Neuronal stem cell (in vitro differentiated cells): ENCODE measurements around the gene LUZP2.

Source experiments
- DNase-seq: peaks from one replicate; pipeline ENCODE4 v3.0.0-alpha.2; 2013; ENCODE audit warnings: low spot score
- H2AFZ ChIP-seq: one replicate; pipeline ENCODE4 v1.6.1; 2013; ENCODE audit warnings: mild to moderate bottlenecking, low read length, inconsistent platforms
- H2AK5ac ChIP-seq: 2 replicates; pipeline ENCODE4 v1.6.1; 2013; ENCODE audit warnings: low read depth, mild to moderate bottlenecking, inconsistent platforms, low read length, moderate library complexity, mixed read lengths
- H2BK120ac ChIP-seq: 2 replicates; pipeline ENCODE4 v1.6.1; 2013; ENCODE audit warnings: low read depth, mild to moderate bottlenecking, inconsistent platforms, low read length, moderate library complexity, mixed read lengths
- H2BK12ac ChIP-seq: one replicate; pipeline ENCODE4 v1.6.1; 2013; ENCODE audit warnings: low read length, inconsistent platforms
- H2BK15ac ChIP-seq: 2 replicates; pipeline ENCODE4 v1.6.1; 2013; ENCODE audit warnings: mild to moderate bottlenecking, low read length, inconsistent platforms, mixed read lengths
- H2BK5ac ChIP-seq: one replicate; pipeline ENCODE4 v1.6.1; 2013; ENCODE audit warnings: inconsistent platforms, mild to moderate bottlenecking, low read length, moderate library complexity
- H3K14ac ChIP-seq: one replicate; pipeline ENCODE4 v1.6.1; 2013; ENCODE audit warnings: low read length, inconsistent platforms
- H3K18ac ChIP-seq: 2 replicates; pipeline ENCODE4 v1.6.1; 2013; ENCODE audit warnings: low read length, inconsistent platforms
- H3K23ac ChIP-seq: 2 replicates; pipeline ENCODE4 v1.6.1; 2013; ENCODE audit warnings: low read depth, mild to moderate bottlenecking, mixed read lengths, low read length, inconsistent platforms; ENCODE audit not compliant: poor library complexity
- H3K27ac ChIP-seq: replicated peaks from 3 replicates; pipeline ENCODE4 v1.5.1; 2013; ENCODE audit warnings: low read length, inconsistent platforms
- H3K27me3 ChIP-seq, 3 experiments: 2 replicates each; pipeline ENCODE4 v1.6.1; 2013; ENCODE audit warnings: low read length in 3 of 3, mild to moderate bottlenecking in 2 of 3, inconsistent platforms in 1 of 3, low read depth in 1 of 3, mixed read lengths in 1 of 3, moderate library complexity in 1 of 3; ENCODE audit not compliant: control insufficient read depth in 3 of 3, insufficient read depth in 3 of 3
- H3K36me3 ChIP-seq, 2 donors: replicated peaks in 1 of 2; 2 replicates each; pipeline ENCODE4 v1.6.1; 2013; ENCODE audit warnings: low read length in 2 of 2; ENCODE audit not compliant: control insufficient read depth in 2 of 2, insufficient read depth in 2 of 2
- H3K4ac ChIP-seq: 2 replicates; pipeline ENCODE4 v1.6.1; 2013; ENCODE audit warnings: inconsistent platforms, mild to moderate bottlenecking, low read length, moderate library complexity
- H3K4me1 ChIP-seq, 2 donors: 1 replicate in 1 of 2; 2 replicates in 1 of 2; pipeline ENCODE4 v1.6.1; 2013; ENCODE audit warnings: low read length in 2 of 2, low read depth in 1 of 2; ENCODE audit not compliant: control insufficient read depth in 2 of 2, insufficient read depth in 1 of 2
- H3K4me2 ChIP-seq: one replicate; pipeline ENCODE4 v1.6.1; 2013; ENCODE audit warnings: mild to moderate bottlenecking, low read length, inconsistent platforms; ENCODE audit not compliant: insufficient read depth, poor library complexity, severe bottlenecking
- H3K4me3 ChIP-seq, 2 donors: 2 replicates each; pipeline ENCODE4 v1.5.1; 2013; ENCODE audit warnings: low read length in 2 of 2, mild to moderate bottlenecking in 2 of 2, inconsistent platforms in 1 of 2, moderate library complexity in 1 of 2
- H3K79me1 ChIP-seq: one replicate; pipeline ENCODE4 v1.6.1; 2013; ENCODE audit warnings: low read depth, mild to moderate bottlenecking, inconsistent platforms, low read length, moderate library complexity
- H3K9ac ChIP-seq: one replicate; pipeline ENCODE4 v1.6.1; 2013; ENCODE audit warnings: mild to moderate bottlenecking, low read depth, low read length, inconsistent platforms; ENCODE audit not compliant: poor library complexity
- H3K9me3 ChIP-seq, 2 donors: replicated peaks in 1 of 2; 2 replicates each; pipeline versions ENCODE3 to v1.6.1; 2013; ENCODE audit warnings: low read length in 2 of 2, mild to moderate bottlenecking in 2 of 2, inconsistent platforms in 1 of 2, low read depth in 1 of 2, mixed read lengths in 1 of 2, moderate library complexity in 1 of 2; ENCODE audit not compliant: control insufficient read depth in 2 of 2, insufficient read depth in 1 of 2
- H4K8ac ChIP-seq: one replicate; pipeline ENCODE4 v1.6.1; 2013; ENCODE audit warnings: low read depth, mild to moderate bottlenecking, inconsistent platforms, low read length, moderate library complexity
- H4K91ac ChIP-seq: one replicate; pipeline ENCODE4 v1.6.1; 2013; ENCODE audit warnings: low read length, low read depth, mild to moderate bottlenecking, inconsistent platforms; ENCODE audit not compliant: poor library complexity
- WGBS, 2 donors: extraction: QIAGEN DNeasy Blood & Tissue Kit; methylation state at CpG; one replicate each; pipeline ENCODE4 v1.1.7; 2013; ENCODE audit warnings: missing lambda C conversion rate in 2 of 2, mixed read lengths in 1 of 2; ENCODE audit not compliant: insufficient read length in 2 of 2, insufficient replicate concordance in 1 of 2; ENCODE audit errors: extremely low coverage in 2 of 2; 5-methylcytosine and 5-hydroxymethylcytosine counted together

The LUZP2 gene

GRCh38 chr11:24738972-24739371, 242.1 kb downstream of the LUZP2 start:
- Histone ChIP-seq H3K4me2 (no peak overlapping the region), H3K79me1 (no peaks in the 10 kb centered on the region), H3K27me3 (no peaks in the 10 kb centered on the region), H2AK5ac (no peak overlapping the region), H2BK120ac (no peak overlapping the region), H3K9me3 (no peaks in the 10 kb centered on the region), H3K9ac (no peak overlapping the region), H2BK12ac (no peak overlapping the region), H3K4me3 (no peak overlapping the region), H3K27ac (no peak overlapping the region), H3K18ac (no peak overlapping the region), H3K4me1 (no peaks in the 10 kb centered on the region), H3K36me3 (no peaks in the 10 kb centered on the region), H2BK5ac (no peak overlapping the region), H4K8ac (no peak overlapping the region), H4K91ac (no peak overlapping the region), H3K4ac (no peak overlapping the region), H3K14ac (no peak overlapping the region), H3K23ac (no peak overlapping the region), H2BK15ac (no peak overlapping the region), H2AFZ (no peak overlapping the region)
- no CpG with 5 or more reads among the region's 2 CpGs for WGBS, 2 donors
- DNase-seq, result no peak

DNA sequence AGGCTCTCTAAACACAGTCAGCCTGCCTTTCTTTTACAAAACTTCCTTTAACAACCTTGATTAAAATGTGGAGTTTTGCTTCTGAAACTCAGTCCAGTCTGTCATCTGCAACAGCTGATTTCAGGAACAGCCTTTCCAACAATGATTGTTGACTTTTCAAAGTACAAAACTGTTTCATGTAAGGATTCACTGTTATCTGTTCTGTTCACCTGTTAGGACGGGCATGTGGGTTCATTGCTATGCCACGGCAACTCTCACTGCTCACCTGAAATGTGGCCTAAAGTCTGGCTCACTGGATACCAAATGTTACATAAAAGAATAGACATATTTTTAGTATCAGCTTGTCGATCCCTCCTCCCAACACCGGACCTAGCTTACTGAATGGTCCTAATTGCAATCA, 242.8 kb downstream of the LUZP2 start:
- Histone ChIP-seq H3K18ac (no peak overlapping the region), H2BK120ac (no peak overlapping the region)
- WGBS, 2 donors, result no CpG with 5 or more reads among the region's 4 CpGs

GRCh38 chr11:24747275-24748251, 250.7 kb downstream of the LUZP2 start:
- no peaks in the 10 kb centered on the region for H3K4me1 ChIP-seq
- no CpG with 5 or more reads among the region's 5 CpGs for WGBS, 2 donors
- H4K91ac ChIP-seq, result no peak overlapping the region

More for the DNA sequence above, 242.8 kb downstream of the LUZP2 start:
- Histone ChIP-seq H3K36me3 (no peaks in the 10 kb centered on the region), H2AFZ (no peak overlapping the region), H3K27me3 (no peaks in the 10 kb centered on the region), H4K8ac (no peak overlapping the region), H3K9ac (no peak overlapping the region), H3K14ac (no peak overlapping the region), H3K4me2 (no peak overlapping the region), H3K4me1 (no peaks in the 10 kb centered on the region), H3K9me3 (no peaks in the 10 kb centered on the region), H2BK12ac (no peak overlapping the region), H4K91ac (no peak overlapping the region), H3K23ac (no peak overlapping the region), H2AK5ac (no peak overlapping the region), H2BK5ac (no peak overlapping the region), H2BK15ac (no peak overlapping the region), H3K27ac (no peak overlapping the region), H3K79me1 (no peaks in the 10 kb centered on the region), H3K4me3 (no peak overlapping the region), H3K4ac (no peak overlapping the region)
- no peak for DNase-seq

DNA sequence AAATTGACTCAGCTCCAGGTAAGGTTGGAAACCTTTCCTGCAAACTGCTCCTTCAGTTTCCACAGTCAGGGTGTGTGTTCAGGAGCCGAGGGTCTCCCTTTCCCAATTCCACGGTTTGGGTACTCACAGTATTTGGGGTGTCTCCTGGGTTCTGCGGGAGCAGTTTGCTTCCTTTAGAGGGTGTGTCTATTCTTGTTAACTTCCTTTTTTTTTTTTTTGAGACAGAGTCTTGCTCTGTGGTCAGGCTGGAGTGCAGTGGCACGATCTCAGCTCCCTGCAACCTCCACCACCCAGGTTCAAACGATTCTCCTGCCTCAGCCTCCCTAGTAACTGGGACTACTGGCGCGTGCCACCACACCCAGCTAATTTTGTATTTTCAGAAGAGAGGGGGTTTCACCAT, 251.4 kb downstream of the LUZP2 start:
- Histone ChIP-seq H3K14ac (no peak overlapping the region), H3K4ac (no peak overlapping the region), H2BK12ac (no peak overlapping the region), H3K9me3 (no peaks in the 10 kb centered on the region), H4K91ac (no peak overlapping the region), H4K8ac (no peak overlapping the region), H3K4me3 (peak overlapping the region in 1 of 2 donors; percentile 41), H3K36me3 (no peaks in the 10 kb centered on the region), H2AFZ (no peak overlapping the region), H3K4me2 (no peak overlapping the region), H2BK15ac (no peak overlapping the region), H3K9ac (no peak overlapping the region), H3K23ac (no peak overlapping the region), H2AK5ac (no peak overlapping the region), H3K79me1 (peaks cover 2% of the 10 kb centered on the region), H2BK120ac (no peak overlapping the region), H2BK5ac (no peak overlapping the region), H3K18ac (no peak overlapping the region), H3K27me3 (no peaks in the 10 kb centered on the region), H3K4me1 (no peaks in the 10 kb centered on the region), H3K27ac (no peak overlapping the region)
- WGBS, 2 donors, result no CpG with 5 or more reads among the region's 7 CpGs
- no peak for DNase-seq

More at GRCh38 chr11:24747275-24748251, 250.7 kb downstream of the LUZP2 start:
- Histone ChIP-seq H3K79me1 (peaks cover 2% of the 10 kb centered on the region), H3K27ac (no peak overlapping the region), H3K36me3 (no peaks in the 10 kb centered on the region), H3K4me2 (no peak overlapping the region), H3K27me3 (no peaks in the 10 kb centered on the region), H2BK15ac (no peak overlapping the region), H2BK5ac (no peak overlapping the region), H3K14ac (no peak overlapping the region), H3K9me3 (no peaks in the 10 kb centered on the region), H3K23ac (no peak overlapping the region), H3K4me3 (peak overlapping the region in 1 of 2 donors; percentile 41), H3K18ac (no peak overlapping the region), H2BK12ac (no peak overlapping the region), H3K9ac (no peak overlapping the region), H2BK120ac (no peak overlapping the region), H3K4ac (no peak overlapping the region), H2AK5ac (no peak overlapping the region), H4K8ac (no peak overlapping the region), H2AFZ (no peak overlapping the region)
- no peak for DNase-seq
